Skeletal muscle satellite cell (primary cell): Measurements from ENCODE around the gene PCSK7.
"Not testable (repeated sequence)": the region's sequence is repeated elsewhere in the genome, so short reads cannot be mapped to it uniquely, and the experiment has no call there.

Experiments used
- H3K27me3 ChIP-seq: 2 replicates; pipeline ENCODE4 v1.7.0; 2013; ENCODE audit warnings: low read length; ENCODE audit not compliant: control insufficient read depth, insufficient read depth
- H3K36me3 ChIP-seq: 2 replicates; pipeline ENCODE4 v1.7.0; 2013; ENCODE audit warnings: mild to moderate bottlenecking, control low read depth, low read length; ENCODE audit not compliant: insufficient read depth
- H3K4me1 ChIP-seq: 2 replicates; pipeline ENCODE4 v1.7.0; 2013; ENCODE audit warnings: low read length; ENCODE audit not compliant: control insufficient read depth, insufficient read depth
- H3K4me2 ChIP-seq: 2 replicates; pipeline ENCODE4 v1.7.0; 2013; ENCODE audit warnings: mild to moderate bottlenecking, low read length
- H3K4me3 ChIP-seq: 2 replicates; pipeline ENCODE4 v1.7.0; 2013; ENCODE audit warnings: low read length
- H3K9ac ChIP-seq: 2 replicates; pipeline ENCODE4 v1.7.0; 2013; ENCODE audit warnings: mild to moderate bottlenecking, low read depth, low read length, moderate library complexity
- H3K9me3 ChIP-seq: replicated peaks from 2 replicates; pipeline ENCODE4 v1.7.0; 2013; ENCODE audit warnings: mild to moderate bottlenecking, control low read depth, low read length

The PCSK7 gene

DNA sequence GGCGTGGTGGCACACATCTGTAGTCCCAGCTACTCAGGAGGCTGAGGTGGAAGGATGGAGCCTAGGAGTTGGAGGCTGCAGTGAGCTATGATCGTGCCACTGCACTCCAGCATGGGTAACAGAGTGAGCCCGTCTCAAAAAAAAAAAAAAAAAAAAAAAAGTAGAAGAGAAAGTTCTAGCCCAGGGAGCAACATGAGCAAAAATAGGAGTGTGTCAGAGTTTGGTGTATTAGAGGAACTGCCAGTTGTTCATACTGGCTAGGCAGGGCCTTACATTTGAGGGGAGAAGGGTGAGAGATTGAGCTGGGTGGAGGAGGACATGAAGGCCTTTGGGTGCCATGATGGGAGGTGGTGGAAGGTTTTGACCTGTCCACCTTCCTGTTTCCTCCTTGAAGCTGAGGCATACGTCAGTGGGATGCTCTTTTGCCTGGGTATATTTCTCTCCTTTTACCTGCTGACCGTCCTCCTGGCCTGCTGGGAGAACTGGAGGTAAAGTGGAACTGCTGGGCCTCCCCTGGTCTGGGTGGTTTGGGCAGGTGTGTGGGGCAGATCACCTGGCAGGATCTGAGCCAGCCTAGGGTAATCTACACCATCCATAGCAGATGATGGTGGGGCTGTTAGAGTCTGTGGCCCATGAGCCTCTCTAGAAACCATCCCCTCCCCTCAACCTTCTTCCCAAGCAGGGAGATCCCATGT, 46.0 kb downstream of the PCSK7 start:
- no peak overlapping the region for H3K4me2 ChIP-seq
- H3K27me3 ChIP-seq = no peaks in the 10 kb centered on the region
- H3K36me3 ChIP-seq = peaks cover 58% of the 10 kb centered on the region
- no peaks in the 10 kb centered on the region for H3K9me3 ChIP-seq
- H3K9ac ChIP-seq = no peak overlapping the region
- peaks cover 3% of the 10 kb centered on the region for H3K4me1 ChIP-seq
- no peak overlapping the region for H3K4me3 ChIP-seq

DNA sequence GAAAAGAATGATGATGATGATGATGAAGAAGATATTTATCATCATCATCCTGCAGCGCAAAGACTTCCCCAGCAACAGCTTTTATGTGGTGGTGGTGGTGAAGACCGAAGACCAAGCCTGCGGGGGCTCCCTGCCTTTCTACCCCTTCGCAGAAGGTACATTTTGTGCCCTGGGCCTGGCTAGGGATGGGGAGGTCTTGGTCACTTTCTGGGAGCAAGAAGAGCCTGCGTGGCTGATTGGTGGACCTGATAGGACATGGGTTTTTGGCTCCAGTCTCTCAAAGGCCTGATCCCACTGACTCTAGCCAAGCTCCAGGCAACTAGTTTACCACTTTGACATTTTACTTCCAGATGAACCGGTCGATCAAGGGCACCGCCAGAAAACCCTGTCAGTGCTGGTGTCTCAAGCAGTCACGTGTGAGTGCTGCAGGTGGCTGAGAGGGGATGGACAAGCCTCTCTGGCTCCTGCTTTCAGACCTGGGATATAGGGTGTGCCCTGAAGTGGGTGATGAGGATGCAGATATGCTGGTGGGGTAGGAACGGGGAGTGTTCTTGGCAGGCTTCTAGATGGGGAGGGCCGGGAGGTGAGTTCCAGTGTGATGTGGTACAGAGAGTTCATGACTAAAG, 48.0 kb downstream of the PCSK7 start:
- H3K4me1 ChIP-seq = peaks cover 18% of the 10 kb centered on the region
- H3K36me3 ChIP-seq = peaks cover 40% of the 10 kb centered on the region
- no peaks in the 10 kb centered on the region for H3K9me3 ChIP-seq
- H3K27me3 ChIP-seq = no peaks in the 10 kb centered on the region
- no peak overlapping the region for H3K9ac ChIP-seq
- H3K4me3 ChIP-seq = no peak overlapping the region
- no peak overlapping the region for H3K4me2 ChIP-seq

- not testable (repeated sequence) for H3K9me3 ChIP-seq, H3K9ac ChIP-seq, H3K27me3 ChIP-seq, H3K4me3 ChIP-seq, H3K4me2 ChIP-seq
- peaks cover 33% of the 10 kb centered on the region for H3K36me3 ChIP-seq
- peaks cover 21% of the 10 kb centered on the region for H3K4me1 ChIP-seq
Observed at GRCh38 chr11:117183178-117183577, 48.7 kb downstream of the PCSK7 start.

DNA sequence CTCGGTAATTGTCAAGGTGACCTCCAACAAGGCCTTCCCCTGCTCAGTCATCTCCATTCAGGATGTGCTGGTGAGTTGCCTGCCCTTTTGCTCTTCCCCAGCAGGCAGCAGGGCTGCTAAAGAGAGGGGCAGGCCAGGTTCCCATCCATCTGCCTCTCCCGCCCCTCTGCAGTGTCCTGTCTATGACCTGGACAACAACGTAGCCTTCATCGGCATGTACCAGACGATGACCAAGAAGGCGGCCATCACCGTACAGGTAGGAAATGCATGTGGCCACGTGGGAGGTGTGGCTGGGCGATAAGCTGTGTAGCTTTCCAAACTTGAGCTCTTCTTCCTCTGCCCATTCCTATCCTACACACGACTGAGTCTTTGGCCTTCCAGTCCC, 49.3 kb downstream of the PCSK7 start:
- H3K27me3 ChIP-seq = no peaks in the 10 kb centered on the region
- no peaks in the 10 kb centered on the region for H3K9me3 ChIP-seq
- peaks cover 24% of the 10 kb centered on the region for H3K4me1 ChIP-seq
- no peak overlapping the region for H3K4me2 ChIP-seq
- H3K4me3 ChIP-seq = no peak overlapping the region
- peaks cover 33% of the 10 kb centered on the region for H3K36me3 ChIP-seq
- H3K9ac ChIP-seq = no peak overlapping the region

GRCh38 chr11:117181586-117182550, 50.0 kb downstream of the PCSK7 start:
- no peak overlapping the region for H3K9ac ChIP-seq
- no peaks in the 10 kb centered on the region for H3K27me3 ChIP-seq
- H3K4me1 ChIP-seq = peaks cover 24% of the 10 kb centered on the region
- H3K4me2 ChIP-seq = no peak overlapping the region
- H3K4me3 ChIP-seq = no peak overlapping the region
- H3K36me3 ChIP-seq = peaks cover 29% of the 10 kb centered on the region
- no peaks in the 10 kb centered on the region for H3K9me3 ChIP-seq

DNA sequence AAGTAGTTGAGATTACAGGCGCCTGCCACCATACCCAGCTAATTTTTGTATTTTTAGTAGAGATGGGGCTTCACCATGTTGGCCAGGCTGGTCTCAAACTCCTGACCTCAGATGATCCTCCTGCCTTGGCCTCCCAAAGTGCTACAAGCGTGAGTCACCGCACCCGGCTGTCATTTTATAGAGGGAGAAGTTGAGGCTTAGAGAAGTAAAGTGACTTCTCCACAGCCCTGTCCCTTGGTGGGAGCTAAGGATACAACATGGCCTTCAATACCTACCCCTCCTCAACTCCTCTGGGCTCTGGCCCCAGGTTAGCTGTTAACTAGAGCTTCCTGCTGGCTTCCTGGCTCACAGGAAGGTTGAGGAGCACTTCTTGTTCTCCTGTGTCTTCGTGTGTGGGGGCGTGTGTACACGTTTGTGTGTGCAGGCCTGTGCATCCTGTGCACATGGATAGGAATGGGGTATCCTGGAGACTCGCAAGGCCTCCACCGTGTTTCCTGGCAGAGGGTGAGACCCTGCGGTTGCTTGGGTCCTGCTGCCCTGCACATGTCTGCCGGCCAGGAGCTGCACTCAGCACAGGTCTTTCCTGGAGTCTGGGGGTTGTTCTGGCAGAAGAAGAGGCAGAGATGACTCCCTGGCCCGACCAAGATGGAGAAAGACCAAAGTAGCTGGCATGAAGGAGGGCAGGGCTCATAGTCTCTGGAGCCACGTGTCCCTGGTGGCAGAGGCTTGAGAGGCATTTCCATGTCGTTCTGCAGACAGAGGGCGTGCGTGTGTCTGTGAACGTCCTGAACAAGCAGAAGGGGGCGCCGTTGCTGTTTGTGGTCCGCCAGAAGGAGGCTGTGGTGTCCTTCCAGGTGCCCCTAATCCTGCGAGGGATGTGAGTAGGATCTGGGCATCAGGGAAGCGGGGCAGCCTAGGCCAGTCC, 51.0 kb downstream of the PCSK7 start:
- no peaks in the 10 kb centered on the region for H3K27me3 ChIP-seq
- H3K9ac ChIP-seq = peak overlapping the region; percentile 17
- peak overlapping the region; percentile 99 for H3K4me2 ChIP-seq
- peaks cover 24% of the 10 kb centered on the region for H3K36me3 ChIP-seq
- peak overlapping the region; percentile 40 for H3K4me3 ChIP-seq
- no peaks in the 10 kb centered on the region for H3K9me3 ChIP-seq
- H3K4me1 ChIP-seq = peaks cover 24% of the 10 kb centered on the region

DNA sequence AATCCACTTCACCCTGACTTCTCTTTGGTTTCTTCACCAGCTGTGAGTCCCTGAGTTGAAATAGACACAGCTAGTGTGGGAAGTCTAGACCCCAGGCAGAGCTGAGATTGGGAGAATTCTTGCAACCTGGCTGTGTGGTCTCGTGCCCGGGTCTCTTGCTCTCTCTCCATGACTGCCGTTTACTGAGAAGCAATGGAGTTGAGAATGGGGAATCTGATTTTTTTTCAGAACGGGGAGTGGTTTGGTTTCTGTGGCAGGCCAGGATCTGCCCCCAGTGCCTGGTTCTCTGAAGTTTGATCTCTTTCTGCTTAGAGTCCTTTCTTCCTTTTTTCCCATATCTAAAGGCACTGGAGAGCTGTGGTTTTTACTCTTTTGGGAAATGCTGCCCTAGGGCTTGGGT, 51.9 kb downstream of the PCSK7 start:
- H3K9ac ChIP-seq = peak overlapping the region; percentile 92
- peaks cover 24% of the 10 kb centered on the region for H3K4me1 ChIP-seq
- no peaks in the 10 kb centered on the region for H3K27me3 ChIP-seq
- peaks cover 19% of the 10 kb centered on the region for H3K36me3 ChIP-seq
- H3K4me2 ChIP-seq = peak overlapping the region; percentile 99
- no peaks in the 10 kb centered on the region for H3K9me3 ChIP-seq
- peak overlapping the region; percentile 87 for H3K4me3 ChIP-seq

DNA sequence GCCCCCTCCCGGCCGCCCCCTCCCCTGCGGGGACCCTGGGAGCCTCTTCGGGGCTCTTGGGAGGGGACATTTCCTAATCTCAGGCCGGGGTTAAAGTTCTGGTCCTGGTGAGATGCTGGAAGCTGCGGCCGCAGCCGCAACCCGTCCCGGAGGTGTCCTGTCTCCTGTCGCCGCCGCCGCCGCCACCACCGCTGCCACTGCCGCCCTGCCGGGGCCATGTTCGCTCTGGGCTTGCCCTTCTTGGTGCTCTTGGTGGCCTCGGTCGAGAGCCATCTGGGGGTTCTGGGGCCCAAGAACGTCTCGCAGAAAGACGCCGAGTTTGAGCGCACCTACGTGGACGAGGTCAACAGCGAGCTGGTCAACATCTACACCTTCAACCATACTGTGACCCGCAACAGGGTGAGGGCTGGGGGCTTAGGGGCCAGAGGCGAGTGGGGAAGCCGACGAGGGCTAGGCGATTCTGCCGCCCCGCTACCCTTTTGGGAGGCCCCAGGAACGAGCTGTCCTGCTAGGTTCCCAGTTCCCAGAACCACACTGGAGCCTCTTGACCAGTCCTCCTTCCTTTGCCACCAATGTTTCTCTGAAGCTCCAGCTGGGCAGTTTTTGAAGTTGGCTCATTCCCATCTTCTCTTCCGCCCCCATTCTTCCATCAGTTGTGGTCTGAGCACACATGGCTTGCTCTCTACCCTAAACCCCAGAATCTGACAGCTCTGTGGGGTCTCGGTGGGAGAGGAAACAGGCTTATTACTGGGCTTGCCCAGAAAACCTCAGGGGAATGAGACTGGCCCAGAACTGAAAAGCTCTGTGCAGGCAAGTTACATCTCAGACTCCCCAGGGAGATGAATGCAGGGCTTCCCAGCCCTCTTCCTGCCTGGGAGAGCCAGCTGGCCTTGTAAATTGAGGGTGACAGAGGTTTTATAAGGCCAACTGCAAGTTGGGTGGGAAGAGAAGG, 52.5 kb downstream of the PCSK7 start:
- peak overlapping the region; percentile 92 for H3K9ac ChIP-seq
- peak overlapping the region; percentile 99 for H3K4me2 ChIP-seq
- peak overlapping the region; percentile 87 for H3K4me3 ChIP-seq
- no peaks in the 10 kb centered on the region for H3K27me3 ChIP-seq
- H3K4me1 ChIP-seq = peaks cover 24% of the 10 kb centered on the region
- H3K36me3 ChIP-seq = peaks cover 19% of the 10 kb centered on the region
- H3K9me3 ChIP-seq = no peaks in the 10 kb centered on the region

DNA sequence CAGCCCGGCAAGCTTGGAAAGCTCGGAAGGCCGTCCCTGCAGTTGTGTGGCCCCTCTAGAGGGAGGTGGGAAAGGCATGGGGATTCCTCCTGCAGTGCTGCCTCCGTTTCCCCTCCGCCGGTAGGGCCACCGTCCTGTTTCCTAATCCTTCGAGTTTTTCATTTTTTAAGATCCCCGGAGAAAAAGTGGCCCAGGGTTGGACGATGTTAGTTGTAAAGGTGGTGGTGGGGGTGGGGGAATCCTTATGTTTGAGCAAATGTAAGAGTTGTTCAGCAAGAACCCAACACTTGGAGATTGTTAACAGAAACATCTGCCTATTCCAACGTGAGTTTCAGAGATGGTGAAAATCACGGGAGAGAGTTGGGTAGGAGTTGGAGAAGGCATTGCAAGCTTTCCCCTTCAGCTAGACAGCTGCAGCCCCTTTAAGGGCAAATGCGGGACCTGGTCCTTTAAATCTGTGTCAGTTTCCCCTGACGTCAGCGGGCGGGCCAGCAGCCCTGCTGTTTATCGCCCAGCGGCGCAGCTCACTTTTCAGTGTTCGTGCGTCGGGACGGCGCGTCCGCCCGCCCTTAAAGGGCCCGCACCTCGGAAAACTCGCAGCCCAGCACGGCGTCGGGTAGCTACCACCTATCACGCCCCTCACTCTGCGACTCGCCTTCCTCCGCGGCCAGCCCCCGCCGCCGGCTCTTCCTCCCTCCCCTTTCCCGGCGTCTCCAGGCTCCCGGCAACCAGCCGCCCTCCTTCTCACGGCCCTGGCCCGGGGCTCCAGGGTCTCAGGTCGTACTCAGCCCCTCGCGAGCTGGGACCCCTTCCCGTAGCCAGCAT, 53.5 kb downstream of the PCSK7 start, which contains the start of gene SIDT2:
Gene SIDT2 (plus strand): TSS at position 534 of the 825 bp plus-strand sequence. CDS start 521 bp downstream, outside the sequence.
- Histone ChIP-seq H3K9ac (peak within 1 kb of the TSS; percentile 92), H3K27me3 (no peaks in the 10 kb centered on the region), H3K36me3 (peaks cover 13% of the 10 kb centered on the region), H3K4me3 (peak within 1 kb of the TSS; percentile 87), H3K4me2 (peak within 1 kb of the TSS; percentile 99), H3K4me1 (peaks cover 24% of the 10 kb centered on the region), H3K9me3 (no peaks in the 10 kb centered on the region)
